GM12878 (cell line): ENCODE results near the gene BRF1. TPM values are rescaled to one million over a fixed set of nuclear protein-coding genes. Genes with fewer than 3 reads are reported as not detected.
A peak's percentile ranks its signal among the peaks of the same experiment; 100 is the strongest.

Experiments
- ATAC-seq: fragments of 200-7000 bp; cut with Tn5 transposase; 3 replicates; pipeline ENCODE4 v1.9.1; 2020; ENCODE audit warnings: mild to moderate bottlenecking, moderate library complexity
- BruUV-seq: library from RNA; stranded (reverse); fragments of 400-500 nt; replicated peaks from 2 replicates; lab custom pipeline; 2021; lab: Mats Ljungman, UMichigan
- CTCF ChIA-PET: fragments of 300-600 bp; sonication (Branson Sonifier 250); formaldehyde crosslinking; extraction: SDS; loops from one replicate; lab custom pipeline; 2021; ENCODE audit warnings: inconsistent platforms; lab: Yijun Ruan, JAX
- POLR2A ChIA-PET: fragments of 350-600 bp; formaldehyde crosslinking; extraction: SDS; loops from one replicate; lab custom pipeline; 2021; ENCODE audit warnings: inconsistent platforms; lab: Charles Lee
- RAD21 ChIA-PET: fragments of 300-600 bp; sonication (Branson Sonifier 250); formaldehyde crosslinking; loops from one replicate; lab custom pipeline; 2023; ENCODE audit warnings: antibody characterized with exemption; ENCODE audit not compliant: unreplicated experiment; lab: Charles Lee
- SMC1A ChIA-PET: fragments of 300-600 bp; sonication (Branson Sonifier 250); formaldehyde crosslinking; loops from one replicate; lab custom pipeline; 2023; ENCODE audit not compliant: unreplicated experiment, uncharacterized antibody; lab: Charles Lee
- DNase-seq: peaks from one replicate; pipeline ENCODE4 v3.0.0-alpha.2; 2011; ENCODE audit warnings: low read depth, low spot score
- FAIRE-seq: peaks from 3 replicates; lab custom pipeline; 2011; peaks lifted over from hg19 to GRCh38; lab: Jason Lieb, UNC
- H2AFZ ChIP-seq: 2 replicates; pipeline ENCODE4 v1.6.0; 2011; ENCODE audit warnings: low read depth, low read length, control low read depth; ENCODE audit not compliant: control insufficient read depth
- H3K27ac ChIP-seq: 2 replicates; pipeline ENCODE4 v1.5.1; 2011; ENCODE audit warnings: control low read depth; ENCODE audit not compliant: control insufficient read depth, insufficient read depth
- H3K27me3 ChIP-seq, 2 experiments: replicated peaks in 1 of 2; 2 replicates each; pipeline versions ENCODE4 v1.6.0 to v1.6.1; 2011; ENCODE audit warnings: low read length in 1 of 2; ENCODE audit not compliant: control insufficient read depth in 2 of 2, insufficient read depth in 2 of 2
- H3K36me3 ChIP-seq, 2 experiments: 2 replicates each; pipeline ENCODE4 v1.5.1; 2011; ENCODE audit warnings: low read length in 1 of 2; ENCODE audit not compliant: control insufficient read depth in 2 of 2, insufficient read depth in 2 of 2
- H3K4me1 ChIP-seq: 2 replicates; pipeline ENCODE4 v1.6.1; 2011; ENCODE audit warnings: mild to moderate bottlenecking, low read length, moderate library complexity, mixed read lengths; ENCODE audit not compliant: control insufficient read depth, insufficient read depth
- H3K4me2 ChIP-seq: 2 replicates; pipeline ENCODE4 v1.6.0; 2011; ENCODE audit warnings: control low read depth; ENCODE audit not compliant: control insufficient read depth, insufficient read depth
- H3K4me3 ChIP-seq: fragments of 200-600 bp; sonication (generic); 2 replicates; pipeline ENCODE4 v1.5.1; 2016
- H3K79me2 ChIP-seq: 2 replicates; pipeline ENCODE4 v1.6.0; 2011; ENCODE audit warnings: low read length; ENCODE audit not compliant: control insufficient read depth, insufficient read depth
- H3K9ac ChIP-seq: 2 replicates; pipeline ENCODE4 v1.8.0; 2011; ENCODE audit warnings: low read length, control low read depth, mixed read lengths; ENCODE audit not compliant: control insufficient read depth, insufficient read depth
- H3K9me3 ChIP-seq: replicated peaks from 3 replicates; pipeline ENCODE4 v1.5.1; 2011; ENCODE audit warnings: mild to moderate bottlenecking, low read length; ENCODE audit not compliant: control insufficient read depth, insufficient read depth
- H4K20me1 ChIP-seq: 2 replicates; pipeline ENCODE4 v1.6.0; 2011; ENCODE audit not compliant: control insufficient read depth, insufficient read depth
- ELK1 ChIP-seq: IDR thresholded peaks from 2 replicates; pipeline ENCODE4 v1.6.1; 2012; ENCODE audit warnings: low read depth, low read length, improper control_type of control experiment
- HDAC2 ChIP-seq: fragments of 200-600 bp; sonication (generic); IDR thresholded peaks from 2 replicates; pipeline ENCODE4 v1.6.1; 2017
- MEF2B ChIP-seq: fragments of 450-650 bp; IDR thresholded peaks from 2 replicates; pipeline ENCODE4 v1.6.1; 2018; ENCODE audit warnings: mild to moderate bottlenecking, moderate library complexity; ENCODE audit not compliant: partially characterized antibody, poor library complexity, severe bottlenecking
- POLR2A ChIP-seq: IDR thresholded peaks from 2 replicates; pipeline ENCODE4 v1.6.1; 2011; ENCODE audit warnings: low read depth, mild to moderate bottlenecking, low read length
- WGBS: methylation state at CpG from one replicate; pipeline ENCODE4 v1.1.6; 2016; ENCODE audit warnings: low lambda C conversion rate; ENCODE audit not compliant: insufficient replicate concordance, insufficient coverage; ENCODE audit errors: missing lambda C conversion rate; 5-methylcytosine and 5-hydroxymethylcytosine counted together
- in situ Hi-C: fragments of 300-500 bp; cut with MboI; formaldehyde crosslinking; loops from 9 replicates; pipeline ENCODE4 v1.14.3; 2018; ENCODE audit warnings: mixed read lengths
- intact Hi-C: fragments of 100-400 bp; cut with micrococcal nuclease; formaldehyde crosslinking; loops from one replicate; pipeline ENCODE4 v1.14.2; 2022; ENCODE audit not compliant: unreplicated experiment
- polyA plus RNA-seq, 11 experiments: library from polyadenylated mRNA; depleted of rRNA in 4 of 11; unstranded in 6 of 11; stranded (reverse) in 5 of 11; fragments of >200 nt; fragmentation: Nextera tagmentation in 4 of 11; fragmentation: Illumina TruSeq in 1 of 11; extraction: Ambion mirVana in 4 of 11; extraction: Trizol in 1 of 11; gene quantifications; 1 replicate in 1 of 11; 2 replicates in 10 of 11; pipeline versions ENCODE4 v1.2.1 to v1.2.3, GENCODE V29; 2011 to 2016; ENCODE audit warnings: inconsistent platforms in 2 of 11, missing spikeins in 2 of 11, low read depth in 1 of 11
- total RNA-seq, 4 experiments: library from RNA; depleted of rRNA in 3 of 4; stranded (reverse); fragments of >200 nt in 3 of 4; fragmentation: Illumina TruSeq in 1 of 4; extraction: Trizol in 1 of 4; gene quantifications; 2 replicates each; pipeline versions ENCODE4 v1.2.1 to v1.2.3, GENCODE V29; 2013 to 2021

The BRF1 gene
- total and polyA plus RNA-seq, 10 of the 15 experiments (the other 5 are each of a cell fraction or from before 2014, with no cell fraction given), result 0.21 to 33.5 (median 10.7) TPM

DNA sequence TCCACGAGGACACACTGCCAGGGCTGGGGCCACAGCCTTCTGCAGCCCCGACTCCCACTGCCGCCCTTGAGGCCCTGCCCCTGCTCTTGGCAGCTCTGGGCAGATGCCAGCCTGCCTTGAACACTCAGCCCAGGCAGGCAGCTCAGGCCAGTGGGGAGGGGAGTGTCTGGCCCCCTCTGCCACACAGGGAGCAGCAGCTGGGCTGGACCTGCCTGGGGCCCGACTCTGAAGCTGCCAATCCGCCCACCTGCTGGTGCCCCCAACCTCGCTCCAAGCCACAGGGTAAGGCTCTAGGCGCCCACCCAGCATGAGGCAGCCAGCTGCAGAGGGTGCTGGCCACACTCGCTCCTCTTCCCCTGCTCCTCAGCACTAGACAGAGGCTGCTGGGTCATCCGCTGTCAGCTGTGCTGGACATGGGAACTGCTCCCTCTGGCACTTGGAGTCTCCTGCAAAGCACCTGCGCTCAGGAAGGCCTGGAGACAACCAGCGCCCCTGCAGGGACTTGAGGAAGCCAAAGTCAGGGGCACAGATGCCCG, 95.1 kb downstream of the BRF1 start:
- Histone ChIP-seq H4K20me1 (no peaks in the 10 kb centered on the region), H3K79me2 (no peaks in the 10 kb centered on the region), H2AFZ (no peak overlapping the region), H3K4me2 (no peak overlapping the region), H3K4me1 (peaks cover 7% of the 10 kb centered on the region), H3K27me3 (no peaks in the 10 kb centered on the region), H3K36me3 (peaks cover 0 to 7% of the 10 kb centered on the region in 2 experiments; a peak in 2 of 4 replicates), H3K4me3 (no peak overlapping the region), H3K9ac (no peak overlapping the region), H3K9me3 (no peaks in the 10 kb centered on the region), H3K27ac (no peak overlapping the region)
- ChIA-PET CTCF (interaction anchor here (0.5 kb wide), 1 partner anchor 92 kb away, joined by 3 read pairs; no protein-coding TSS in a partner anchor), SMC1A (no interaction called here), RAD21 (no interaction called here), POLR2A (no interaction called here)
- FAIRE-seq (no peak), ATAC-seq (no peak), DNase-seq (no peak)
- 28% methylated on average over 11 of the region's 12 CpGs for WGBS
- intact Hi-C loops (no loop called here), in situ Hi-C loops (no loop called here)
- BruUV-seq, result no TSS peak
- TF ChIP-seq MEF2B (no peak), ELK1 (no peak), POLR2A (peak; percentile 29; the same call in 1 of the 2 replicates), HDAC2 (no peak)
- TF ChIP-seq, all 136 proteins: peak for 1
